GM12891 (cell line): Measurements from ENCODE around the gene EXOC5.

Experiments used
- POLR2A ChIP-seq: IDR thresholded peaks from 2 replicates; pipeline ENCODE4 v1.6.1; 2011; ENCODE audit warnings: low read depth, low read length, control low read depth
- POLR2AphosphoS5 ChIP-seq: IDR thresholded peaks from 2 replicates; pipeline ENCODE4 v1.6.1; 2011; ENCODE audit warnings: low read depth, low read length, control low read depth
- POU2F2 ChIP-seq: IDR thresholded peaks from 2 replicates; pipeline ENCODE4 v1.6.1; 2011; ENCODE audit warnings: low read depth, mild to moderate bottlenecking, control low read depth, low read length, moderate library complexity

- TF ChIP-seq POU2F2, result no peak
- no peak for TF ChIP-seq POLR2AphosphoS5
- no peak for TF ChIP-seq POLR2A
Measured at GRCh38 chr14:57275023-57275664, 6.4 kb upstream of the EXOC5 start.
